HCT116 (cell line): ENCODE measurements around the gene CFAP97. TPM values are rescaled to one million over a fixed set of nuclear protein-coding genes. Genes with fewer than 3 reads are reported as not detected.
"Not testable (repeated sequence)": the region's sequence is repeated elsewhere in the genome, so short reads cannot be mapped to it uniquely, and the experiment has no call there.

ENCODE experiments used
- ATAC-seq: fragments of 200-7000 bp; cut with Tn5 transposase; 2 replicates; pipeline ENCODE4 v1.9.1; 2020; ENCODE audit warnings: mild to moderate bottlenecking, moderate library complexity
- BruUV-seq: library from RNA; stranded (reverse); fragments of 400-500 nt; replicated peaks from 2 replicates; lab custom pipeline; 2021; lab: Mats Ljungman, UMichigan
- CTCF ChIA-PET: fragments of 300-600 bp; sonication (Branson Sonifier 250); formaldehyde crosslinking; loops from one replicate; lab custom pipeline; 2021; ENCODE audit warnings: antibody characterized with exemption; lab: Charles Lee
- POLR2A ChIA-PET: fragments of 300-600, 350-600 bp; sonication (Branson Sonifier 250); formaldehyde crosslinking; loops from one replicate; lab custom pipeline; 2021; ENCODE audit warnings: antibody characterized with exemption; lab: Charles Lee
- RAD21 ChIA-PET, 2 experiments: fragments of 300-600 bp; sonication (Branson Sonifier 250); formaldehyde crosslinking; loops; one replicate each; lab custom pipeline; 2023; ENCODE audit warnings: low total read pairs in 2 of 2; ENCODE audit not compliant: uncharacterized antibody in 2 of 2, unreplicated experiment in 2 of 2, low non-redundant PET in 1 of 2; lab: Charles Lee
- DNase-seq: peaks from one replicate; pipeline ENCODE4 v3.0.0-alpha.2; 2010; ENCODE audit warnings: low read depth, low spot score
- H2AFZ ChIP-seq: fragments of 200-600 bp; shearing (Covaris generic), sonication (generic); 2 replicates; pipeline ENCODE4 v1.6.1; 2017; ENCODE audit warnings: low read depth, mixed run types, mixed read lengths, antibody characterized with exemption, low read length; ENCODE audit not compliant: poor library complexity, severe bottlenecking
- H3K27ac ChIP-seq: 2 replicates; pipeline ENCODE4 v1.5.1; 2012; ENCODE audit warnings: low read depth, low read length
- H3K27me3 ChIP-seq: fragments of 200-600 bp; sonication (generic); 2 replicates; pipeline ENCODE4 v1.6.1; 2016; ENCODE audit warnings: mixed run types, low read length, mixed read lengths; ENCODE audit not compliant: insufficient read depth
- H3K36me3 ChIP-seq, 2 experiments: fragments of 200-500 bp in 1 of 2; fragments of 200-600 bp in 1 of 2; sonication (Bioruptor generic) in 1 of 2; sonication (generic) in 1 of 2; 2 replicates each; pipeline versions ENCODE4 v1.5.1 to v1.6.1; 2014 to 2016; ENCODE audit warnings: low read length in 2 of 2, inconsistent platforms in 1 of 2, mixed read lengths in 1 of 2, mixed run types in 1 of 2; ENCODE audit not compliant: insufficient read depth in 2 of 2, control insufficient read depth in 1 of 2
- H3K4me1 ChIP-seq, 2 experiments: fragments of 200-600 bp in 1 of 2; sonication (generic) in 1 of 2; 2 replicates each; pipeline versions ENCODE4 v1.5.1 to v1.6.1; 2012 to 2017; ENCODE audit warnings: low read length in 2 of 2, inconsistent platforms in 1 of 2, mild to moderate bottlenecking in 1 of 2, mixed read lengths in 1 of 2, mixed run types in 1 of 2, moderate library complexity in 1 of 2; ENCODE audit not compliant: insufficient read depth in 2 of 2, control insufficient read depth in 1 of 2
- H3K4me2 ChIP-seq: fragments of 200-600 bp; sonication (generic); 2 replicates; pipeline ENCODE4 v1.6.1; 2017; ENCODE audit warnings: mixed run types, low read length, mixed read lengths
- H3K4me3 ChIP-seq, 2 experiments: fragments of 200-600 bp in 1 of 2; sonication (generic) in 1 of 2; replicated peaks in 1 of 2; 2 replicates each; pipeline ENCODE4 v1.5.1; 2011 to 2016; ENCODE audit warnings: low read length in 2 of 2, control low read depth in 1 of 2, low read depth in 1 of 2, mild to moderate bottlenecking in 1 of 2, mixed read lengths in 1 of 2, mixed run types in 1 of 2
- H3K79me2 ChIP-seq: fragments of 200-600 bp; sonication (generic); 2 replicates; pipeline ENCODE4 v1.6.1; 2017; ENCODE audit warnings: mild to moderate bottlenecking, mixed run types, low read length, moderate library complexity, mixed read lengths; ENCODE audit not compliant: insufficient read depth
- H3K9ac ChIP-seq: fragments of 200-600 bp; sonication (generic); 2 replicates; pipeline ENCODE4 v1.6.1; 2016; ENCODE audit warnings: low read length, mixed read lengths
- H3K9me2 ChIP-seq: fragments of 200-600 bp; sonication (generic), shearing (Covaris generic); 2 replicates; pipeline ENCODE4 v1.6.1; 2017; ENCODE audit warnings: mixed run types, mild to moderate bottlenecking, moderate library complexity; ENCODE audit not compliant: insufficient read depth
- H3K9me3 ChIP-seq, 2 experiments: fragments of 200-500 bp in 1 of 2; fragments of 200-600 bp in 1 of 2; sonication (Bioruptor generic) in 1 of 2; sonication (generic) in 1 of 2; 2 replicates each; pipeline ENCODE4 v1.6.1; 2014 to 2017; ENCODE audit warnings: low read length in 2 of 2, mixed read lengths in 2 of 2, inconsistent platforms in 1 of 2, low read depth in 1 of 2, mild to moderate bottlenecking in 1 of 2, mixed run types in 1 of 2, moderate library complexity in 1 of 2; ENCODE audit not compliant: control insufficient read depth in 1 of 2, insufficient read depth in 1 of 2
- H4K20me1 ChIP-seq: fragments of 200-600 bp; sonication (generic), shearing (Covaris generic); 2 replicates; pipeline ENCODE4 v1.6.1; 2017; ENCODE audit warnings: mixed run types, mild to moderate bottlenecking, moderate library complexity; ENCODE audit not compliant: insufficient read depth
- CBX3 ChIP-seq: IDR thresholded peaks from 2 replicates; pipeline ENCODE4 v1.6.1; 2012; ENCODE audit warnings: low read depth
- CEBPB ChIP-seq: IDR thresholded peaks from 2 replicates; pipeline ENCODE4 v1.6.1; 2012; ENCODE audit warnings: low read depth
- EZH2 ChIP-seq: fragments of 200-600 bp; sonication (generic); IDR thresholded peaks from 2 replicates; pipeline ENCODE4 v1.6.1; 2017; ENCODE audit warnings: antibody characterized with exemption, mixed run types
- FOSL1 ChIP-seq: IDR thresholded peaks from 2 replicates; pipeline ENCODE4 v1.6.1; 2012; ENCODE audit warnings: low read depth
- MAX ChIP-seq: IDR thresholded peaks from 2 replicates; pipeline ENCODE4 v1.6.1; 2012
- POLR2A ChIP-seq: IDR thresholded peaks from 2 replicates; pipeline ENCODE4 v1.7.0; 2011; ENCODE audit warnings: borderline replicate concordance; ENCODE audit not compliant: insufficient read depth, insufficient read length; ENCODE audit errors: extremely low read depth
- SRF ChIP-seq: IDR thresholded peaks from 2 replicates; pipeline ENCODE4 v1.6.1; 2012; ENCODE audit warnings: low read depth
- TCF7L2 ChIP-seq: IDR thresholded peaks from 2 replicates; pipeline ENCODE4 v1.7.0; 2011; ENCODE audit warnings: borderline replicate concordance, inconsistent platforms; ENCODE audit not compliant: insufficient read depth, insufficient read length; ENCODE audit errors: extremely low read depth
- intact Hi-C: fragments of 100-400 bp; cut with micrococcal nuclease; formaldehyde crosslinking; loops from 2 replicates; pipeline ENCODE4 v1.10.0; 2022
- total RNA-seq: library from RNA; stranded (reverse); gene quantifications from one replicate; pipeline ENCODE4 v1.2.1, GENCODE V29; 2021; ENCODE audit not compliant: unreplicated experiment

Gene CFAP97
- total RNA-seq, 1 experiment from 2014 or later, result 57.7 TPM

- TF ChIP-seq EZH2 (no peak), CEBPB (no peak)
Measured at GRCh38 chr4:185205697-185206342, 2.0 kb upstream of the CFAP97 start (continued).

GRCh38 chr4:185205073-185205472 lies 1.3 kb upstream of the CFAP97 start:
- RAD21 ChIA-PET, DNase-seq, ATAC-seq, H3K9me3 ChIP-seq, H3K27me3 ChIP-seq, POLR2A ChIA-PET, H3K9me2 ChIP-seq, BruUV-seq, H3K36me3 ChIP-seq, H4K20me1 ChIP-seq, H2AFZ ChIP-seq: not testable (repeated sequence)
- CTCF ChIA-PET, result interaction anchor here (1.1 kb wide), 1 partner anchor 21 kb away, joined by 3 read pairs; no protein-coding TSS in a partner anchor
- intact Hi-C loops, result loop anchor here (2.0 kb wide), 1 partner anchor 100 kb away; no protein-coding TSS in a partner anchor
- peak overlapping the region in 1 of 2 experiments; percentile 63; a peak in 3 of 4 replicates for H3K4me3 ChIP-seq
- H3K4me2 ChIP-seq, result peak overlapping the region; percentile 86
- H3K4me1 ChIP-seq, result peaks cover 37 to 49% of the 10 kb centered on the region in 2 experiments
- peak overlapping the region; percentile 95 for H3K27ac ChIP-seq
- H3K79me2 ChIP-seq, result peaks cover 34% of the 10 kb centered on the region
- H3K9ac ChIP-seq, result peak overlapping the region; percentile 91

- Histone ChIP-seq H3K27me3 (no peaks in the 10 kb centered on the region), H3K9me2 (no peaks in the 10 kb centered on the region), H3K79me2 (peaks cover 41% of the 10 kb centered on the region), H3K9ac (peak overlapping the region; percentile 91), H4K20me1 (no peaks in the 10 kb centered on the region), H2AFZ (peak overlapping the region; percentile 74), H3K9me3 (no peaks in the 10 kb centered on the region), H3K4me1 (peaks cover 37 to 49% of the 10 kb centered on the region in 2 experiments), H3K4me3 (peak overlapping the region; percentile 60 to 63), H3K27ac (peak overlapping the region; percentile 95), H3K36me3 (0 out of 4 replicates have a peak, but pooled peaks cover 0 to 3% of the 10 kb centered on the region in 2 experiments), H3K4me2 (peak overlapping the region; percentile 86)
- RAD21 ChIA-PET, result no interaction called here
- POLR2A ChIA-PET, result no interaction called here
- CTCF ChIA-PET, result interaction anchor here (1.1 kb wide), 1 partner anchor 21 kb away, joined by 3 read pairs; no protein-coding TSS in a partner anchor
- no peak for DNase-seq
- intact Hi-C loops, result loop anchor here (2.0 to 5.0 kb wide), 2 partner anchors 100 to 193 kb away; partner anchors contain the start of genes ANKRD37 and LRP2BP
- BruUV-seq, result TSS peak; percentile 84
- TF ChIP-seq SRF, result no peak
- no peak for TF ChIP-seq CBX3
- no peak for TF ChIP-seq TCF7L2
- no peak for TF ChIP-seq FOSL1
- no peak for TF ChIP-seq MAX
- no peak for TF ChIP-seq EZH2
- TF ChIP-seq CEBPB, result no peak
- no peak for TF ChIP-seq POLR2A
- ATAC-seq, result no peak
Measured at GRCh38 chr4:185204238-185204910, 574 bp upstream of the CFAP97 start.
